ENCODE data around the gene TCF7L2.

GRCh38 chr10:113100281-113100680 is 150.2 kb downstream of the TCF7L2 start:
- TF ChIP-seq CTCF (IDR thresholded peaks at IDR 0.05; ENCODE audit: low read length): no peak
- no peak for TF ChIP-seq EZH2 (IDR thresholded peaks at IDR 0.05; ENCODE audit: borderline replicate concordance, low read length)
